ENCODE data around the gene HAUS3.
"Not testable (repeated sequence)": the region's sequence is repeated elsewhere in the genome, so short reads cannot be mapped to it uniquely, and the experiment has no call there.

Gene HAUS3

DNA sequence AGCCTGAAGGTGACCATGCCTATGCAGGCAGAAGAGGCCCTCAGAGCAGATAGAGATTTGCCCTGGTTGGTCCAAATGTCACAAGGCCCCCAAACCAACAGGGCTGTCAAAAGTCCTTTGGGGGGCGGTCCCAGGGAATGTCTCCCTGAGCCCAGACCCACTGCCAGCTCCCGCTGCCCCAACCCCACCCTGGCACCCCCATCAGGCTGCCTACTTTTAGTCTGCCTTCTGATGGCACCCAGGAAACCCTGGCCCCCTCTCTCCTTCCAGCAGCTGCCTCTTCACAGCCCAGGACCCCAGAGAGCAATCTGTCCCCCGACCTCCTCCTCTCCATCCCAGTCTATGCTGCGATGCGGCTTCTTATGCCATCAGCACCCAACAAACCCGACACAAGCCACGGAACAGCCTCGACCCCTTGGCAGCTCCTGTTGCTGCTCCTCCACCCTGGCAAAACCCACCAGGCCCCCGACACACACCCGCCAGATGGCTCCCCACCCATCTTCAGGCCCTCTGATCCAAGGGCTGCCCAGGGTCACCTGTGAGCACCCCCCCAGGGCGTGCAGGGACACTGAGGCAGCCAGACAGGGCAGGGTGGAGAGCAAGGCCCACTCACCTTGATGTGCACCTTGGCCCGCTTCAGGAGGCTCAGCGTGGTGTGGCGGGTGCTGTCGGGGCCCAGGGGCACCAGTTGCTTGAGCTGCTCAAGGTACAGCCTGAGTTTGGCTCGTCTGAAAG, 10.0 kb upstream of the HAUS3 start:
- DNase-seq (ENCODE audit: low spot score), result no peak

DNA sequence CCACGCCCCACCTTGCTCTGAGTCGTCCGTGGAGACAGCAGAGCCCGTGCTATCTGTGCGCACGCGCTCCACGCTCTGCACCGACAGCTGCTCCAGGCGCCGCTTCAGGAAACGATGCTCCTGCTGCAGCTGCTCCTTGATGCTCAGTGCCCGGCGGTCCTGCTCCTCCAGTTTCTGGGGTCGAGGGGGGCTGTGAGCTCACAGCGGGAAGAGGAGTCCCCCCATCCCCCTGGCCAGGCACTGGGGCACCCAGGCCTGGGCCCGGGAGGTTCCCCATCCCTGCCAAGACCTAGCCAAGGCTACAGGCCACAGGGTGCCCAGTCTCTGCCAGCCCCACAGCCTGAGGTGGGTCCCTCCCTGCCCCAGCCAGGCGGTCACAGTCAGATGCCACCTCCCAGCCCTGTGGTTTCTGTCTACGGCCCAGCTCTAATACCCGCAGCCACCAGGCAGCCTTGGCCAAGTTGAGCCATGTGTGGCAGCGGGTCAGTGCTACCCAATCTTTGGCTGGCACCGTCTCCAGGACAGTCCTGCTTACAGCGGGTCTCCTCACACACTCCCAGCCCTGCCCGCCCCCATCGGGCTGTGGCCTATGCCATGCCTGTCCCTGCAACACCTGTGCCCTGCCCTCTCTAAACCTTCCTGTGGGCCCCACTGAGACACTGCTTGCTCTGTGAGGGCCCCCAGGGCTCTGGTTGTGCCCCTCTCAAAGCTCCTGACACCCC, 9.3 kb upstream of the HAUS3 start:
- peak; percentile 15 for DNase-seq (ENCODE audit: low spot score)

DNA sequence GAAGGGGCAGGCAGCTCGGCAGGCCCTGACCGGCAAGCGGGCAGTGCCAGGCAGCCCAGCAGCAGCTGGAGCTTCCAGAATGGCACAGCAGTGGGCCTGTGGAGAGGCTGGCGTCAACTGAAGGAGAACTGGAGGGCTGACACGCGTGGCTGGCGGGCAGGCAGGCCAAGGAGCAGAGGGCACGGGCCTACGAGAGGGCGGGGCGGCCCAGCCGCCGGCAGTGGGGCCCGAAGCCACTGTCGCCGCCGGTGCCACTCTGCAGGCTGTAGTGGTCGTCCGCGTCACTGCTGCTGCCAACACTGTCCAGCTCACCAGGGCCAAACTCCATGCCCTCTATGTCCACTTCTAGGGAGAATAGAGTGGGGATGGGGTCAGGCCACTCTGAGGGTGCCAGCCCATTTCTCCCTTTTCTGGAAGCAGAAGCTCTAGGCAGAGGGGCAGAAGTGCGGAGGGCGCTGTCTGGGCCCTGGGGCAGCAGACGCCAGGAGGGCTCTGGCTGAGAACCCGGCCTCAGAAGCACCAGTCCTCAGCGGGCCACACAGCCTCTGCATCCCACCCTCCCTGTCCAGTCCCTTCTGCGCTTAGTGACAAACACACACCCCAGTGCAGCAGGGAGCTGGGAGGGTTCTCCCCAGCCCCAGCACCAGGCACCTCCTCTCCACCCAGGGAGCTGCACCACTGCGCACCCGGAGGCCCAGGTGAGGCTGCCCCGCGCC, 8.6 kb upstream of the HAUS3 start:
- no peak for DNase-seq (ENCODE audit: low spot score)

DNA sequence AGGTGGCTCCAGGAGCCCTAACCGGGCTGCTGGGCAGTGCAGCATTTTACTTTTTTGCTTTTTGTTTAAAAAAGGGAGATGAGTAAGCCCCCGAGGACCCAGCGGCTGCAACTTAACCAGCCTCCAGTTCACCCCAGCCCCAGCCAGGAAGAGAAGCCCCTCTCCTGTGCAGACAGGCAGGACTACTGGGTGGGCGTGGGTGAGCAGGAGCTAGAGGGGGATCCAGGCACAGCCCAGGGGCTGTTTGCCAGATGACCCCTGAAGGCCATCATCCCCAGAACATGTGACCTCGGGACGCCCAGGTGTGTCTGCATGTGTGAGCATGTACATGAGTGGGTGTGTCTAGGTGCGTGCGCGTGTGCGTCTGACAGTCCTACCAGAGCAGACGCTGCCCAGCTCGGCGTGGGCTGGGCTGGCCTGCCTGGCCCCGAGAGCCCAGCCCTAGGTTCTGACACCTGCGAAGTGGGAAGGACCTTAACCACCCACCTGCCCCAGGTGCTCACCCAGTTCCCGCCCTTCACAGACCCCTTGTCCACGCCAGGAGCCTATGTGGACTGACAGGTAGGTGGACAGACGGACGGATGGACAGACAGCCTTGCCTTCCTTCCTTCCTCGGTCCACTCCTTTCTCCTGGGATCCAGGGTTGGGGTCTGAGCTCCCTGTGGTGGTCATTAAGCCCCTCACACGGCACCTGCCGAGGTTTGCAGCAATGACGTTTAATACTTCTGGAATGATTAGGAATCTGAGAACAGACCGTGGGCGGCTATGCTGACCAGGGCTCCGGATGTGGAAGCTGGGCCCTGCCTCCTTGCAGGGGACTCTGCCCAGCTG, 7.8 kb upstream of the HAUS3 start:
- no peak for DNase-seq (ENCODE audit: low spot score)

DNA sequence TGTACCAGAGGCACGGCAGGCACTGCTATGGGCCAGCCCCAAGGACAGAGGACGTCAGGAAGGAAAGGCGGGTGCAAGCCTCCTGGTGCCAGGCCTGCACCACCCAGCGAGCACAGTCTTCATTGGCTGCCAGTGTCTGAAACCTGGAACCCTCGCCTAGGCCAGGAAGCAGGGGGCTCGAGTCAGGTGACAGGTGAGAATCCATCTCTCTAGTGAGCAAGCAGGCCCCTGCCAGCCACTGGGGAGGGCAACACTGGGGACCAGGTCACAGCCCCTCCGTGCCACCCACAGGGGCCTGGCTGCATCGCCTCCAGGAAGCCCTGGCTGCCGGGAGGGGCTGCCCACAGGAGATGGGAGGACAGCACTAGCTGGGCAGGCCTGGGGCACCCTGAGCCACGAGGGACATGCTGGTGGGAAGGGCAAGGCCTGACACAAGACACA, 6.9 kb upstream of the HAUS3 start:
- no peak for DNase-seq (ENCODE audit: low spot score)

DNA sequence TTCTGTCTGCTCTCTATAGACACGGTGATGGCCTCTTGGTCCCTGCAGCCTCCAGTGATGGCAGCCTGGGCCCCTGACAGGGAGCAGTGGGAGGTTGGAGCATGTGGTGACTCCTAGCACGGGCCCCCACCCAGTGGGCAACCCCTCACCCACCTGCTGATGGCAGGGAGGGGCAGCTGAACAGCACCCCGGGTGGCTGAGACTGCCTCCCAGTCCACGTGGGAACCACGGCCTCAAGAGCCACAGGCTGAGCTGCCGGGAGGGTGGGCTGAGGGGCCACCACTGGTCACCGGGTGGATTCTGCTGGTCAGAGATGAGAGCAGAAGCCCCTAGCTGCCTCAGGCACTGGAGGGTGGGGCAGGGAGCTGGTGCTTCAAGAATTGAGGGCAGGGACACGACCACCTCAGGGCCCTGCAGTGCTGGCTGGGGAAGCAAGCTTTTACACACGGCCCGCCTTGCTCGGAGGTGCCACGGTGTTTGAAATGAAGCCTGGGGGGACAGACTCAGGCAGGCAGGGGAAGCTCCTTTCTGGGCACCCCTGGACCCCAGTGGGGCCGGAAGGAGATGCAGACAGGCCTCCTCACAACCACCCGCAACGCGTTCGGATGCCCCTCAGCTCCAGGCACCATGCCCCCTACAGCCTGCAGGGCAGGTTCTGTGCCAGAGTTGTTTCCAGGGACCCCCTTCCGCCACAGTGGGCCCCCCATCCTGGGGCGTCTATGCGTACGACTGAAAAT, 6.3 kb upstream of the HAUS3 start:
- DNase-seq (ENCODE audit: low spot score), result no peak

DNA sequence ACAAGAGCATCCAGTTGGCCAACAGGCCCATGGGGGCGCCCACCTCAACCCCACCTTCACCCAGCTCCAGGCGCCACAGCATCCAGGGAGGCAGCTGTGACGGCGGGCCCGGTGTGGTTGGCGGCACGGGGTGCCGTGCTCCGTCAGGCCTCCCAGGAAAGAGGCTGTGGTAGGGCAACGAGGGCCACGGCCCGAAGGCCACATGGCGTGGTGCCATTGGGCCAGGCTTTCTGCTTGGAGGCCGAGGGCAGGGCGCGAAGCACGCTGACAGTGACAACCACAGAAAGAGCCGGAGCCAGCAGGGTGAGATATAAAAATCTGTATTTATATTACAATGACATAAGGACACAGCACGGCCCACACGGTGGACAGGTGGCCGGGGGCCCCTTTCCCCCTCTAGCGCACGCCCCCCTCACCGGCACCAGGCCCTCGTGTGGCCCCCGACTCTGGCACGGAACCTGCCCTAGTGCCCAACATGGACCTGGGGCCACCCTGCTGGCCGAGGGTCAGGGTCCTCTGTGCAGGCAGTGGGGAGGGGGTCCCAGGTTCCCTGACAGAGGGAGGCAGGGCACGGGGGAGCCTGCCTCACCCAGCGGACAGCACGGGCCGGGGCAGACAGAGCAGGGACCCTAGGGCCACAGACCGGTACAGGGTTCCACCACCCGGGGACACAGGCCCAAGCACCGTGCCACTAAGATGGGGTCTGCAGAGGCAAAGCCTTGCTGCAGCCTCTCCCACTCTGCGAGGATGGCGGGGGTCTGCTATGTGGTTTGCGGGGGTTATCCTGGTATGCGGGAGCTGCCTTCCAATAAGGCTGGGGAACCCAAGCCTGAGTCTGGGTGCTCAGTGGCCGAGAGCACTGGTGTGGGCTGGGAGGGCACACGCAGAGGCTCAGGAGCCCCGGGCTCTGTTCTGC, 5.5 kb upstream of the HAUS3 start:
- DNase-seq (ENCODE audit: low spot score), result no peak

DNA sequence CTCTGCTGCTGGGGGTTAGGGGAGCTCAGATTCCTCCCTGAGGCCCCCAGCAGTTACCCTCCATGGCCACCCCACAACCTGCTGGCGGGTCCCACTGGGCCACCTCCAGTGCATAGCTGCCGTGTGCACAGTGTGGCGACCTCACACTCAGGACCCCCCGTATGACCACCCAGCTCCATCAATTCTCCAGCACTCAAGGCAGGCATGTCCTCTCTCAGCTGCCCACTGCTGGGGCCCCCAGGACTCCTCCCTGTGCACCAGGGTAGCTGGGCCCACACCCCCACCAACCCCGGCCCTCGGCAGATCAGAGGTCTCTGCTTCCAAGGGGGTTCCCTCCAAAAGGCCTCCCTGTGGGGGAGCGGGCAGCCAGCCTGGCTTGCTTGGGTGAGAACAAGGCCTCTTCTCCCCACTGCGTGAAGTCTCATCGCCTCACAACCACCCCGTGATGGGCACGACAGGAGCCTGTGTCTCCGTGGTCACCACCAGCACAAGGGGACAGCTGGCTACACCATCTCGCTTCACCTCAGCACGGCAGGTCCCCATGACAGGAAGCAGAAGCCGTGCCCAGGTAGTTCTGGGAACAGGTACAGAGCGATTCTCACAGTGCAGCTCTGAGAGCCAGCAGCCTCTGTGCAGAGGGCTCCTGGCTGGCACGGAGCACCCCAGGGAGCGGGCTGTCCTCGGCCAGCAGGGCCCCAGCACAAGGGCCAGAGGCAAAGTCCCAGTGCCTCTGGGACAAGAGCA, 4.6 kb upstream of the HAUS3 start:
- peak; percentile 2 for DNase-seq (ENCODE audit: low spot score)

DNA sequence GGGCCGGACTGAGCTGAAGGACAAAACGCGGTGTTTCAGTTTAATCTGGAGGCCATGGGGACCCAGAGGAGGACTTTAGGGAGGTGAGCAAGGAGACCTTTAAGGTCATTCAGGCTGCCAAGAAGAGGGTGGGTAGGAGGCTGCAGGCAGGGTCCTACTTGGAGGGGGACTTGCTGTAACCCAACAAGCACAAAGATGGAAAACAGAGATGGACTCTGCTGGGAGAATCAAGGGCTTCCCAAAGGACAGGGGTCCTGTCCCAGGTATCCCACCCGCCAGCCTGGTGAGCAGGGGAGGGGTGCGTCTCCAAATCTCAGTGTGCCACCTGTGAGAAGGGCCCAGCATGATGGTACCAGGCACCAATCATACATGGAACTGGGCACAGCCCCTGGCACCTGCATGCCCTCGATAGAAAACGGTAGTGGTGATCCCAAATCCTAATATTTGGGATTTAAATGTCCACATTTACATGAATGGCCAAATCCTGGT, 3.9 kb upstream of the HAUS3 start:
- DNase-seq (ENCODE audit: low spot score), result no peak

DNA sequence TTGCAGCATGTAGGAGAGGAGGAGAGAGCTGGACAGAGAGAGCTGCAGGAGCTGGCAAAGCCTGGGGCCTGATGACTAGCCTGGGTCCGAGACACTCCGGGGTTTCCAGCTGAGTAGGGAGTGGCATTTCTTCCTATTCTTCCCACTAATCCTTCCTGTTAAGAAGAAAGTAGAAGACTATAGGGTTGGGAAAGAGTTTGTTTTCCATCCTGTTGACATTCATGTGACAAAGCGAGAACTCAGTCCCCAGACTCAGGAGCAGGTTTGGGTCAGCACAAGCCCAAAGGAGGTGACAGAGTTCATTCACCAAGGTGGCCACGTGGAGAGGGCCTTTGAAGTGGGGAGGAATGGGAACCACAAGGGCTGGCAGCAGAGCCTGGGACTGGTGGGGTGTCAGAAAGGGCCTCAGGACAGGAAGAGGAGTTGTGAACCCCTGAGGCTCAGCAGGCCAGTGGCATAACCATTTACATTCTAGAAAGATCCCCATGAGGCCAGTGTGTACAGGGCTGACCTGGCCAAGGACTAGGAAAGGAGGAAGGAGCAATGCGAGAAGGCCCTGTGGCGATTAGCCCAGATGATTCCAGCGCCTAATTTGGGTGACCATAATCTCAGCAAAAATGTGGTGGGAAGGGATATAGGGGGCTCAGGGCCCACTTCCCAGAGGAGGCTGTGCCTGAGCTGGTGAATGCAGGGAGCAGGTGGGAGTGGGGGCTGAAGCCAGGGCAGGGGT, 3.3 kb upstream of the HAUS3 start:
- no peak for DNase-seq (ENCODE audit: low spot score)

DNA sequence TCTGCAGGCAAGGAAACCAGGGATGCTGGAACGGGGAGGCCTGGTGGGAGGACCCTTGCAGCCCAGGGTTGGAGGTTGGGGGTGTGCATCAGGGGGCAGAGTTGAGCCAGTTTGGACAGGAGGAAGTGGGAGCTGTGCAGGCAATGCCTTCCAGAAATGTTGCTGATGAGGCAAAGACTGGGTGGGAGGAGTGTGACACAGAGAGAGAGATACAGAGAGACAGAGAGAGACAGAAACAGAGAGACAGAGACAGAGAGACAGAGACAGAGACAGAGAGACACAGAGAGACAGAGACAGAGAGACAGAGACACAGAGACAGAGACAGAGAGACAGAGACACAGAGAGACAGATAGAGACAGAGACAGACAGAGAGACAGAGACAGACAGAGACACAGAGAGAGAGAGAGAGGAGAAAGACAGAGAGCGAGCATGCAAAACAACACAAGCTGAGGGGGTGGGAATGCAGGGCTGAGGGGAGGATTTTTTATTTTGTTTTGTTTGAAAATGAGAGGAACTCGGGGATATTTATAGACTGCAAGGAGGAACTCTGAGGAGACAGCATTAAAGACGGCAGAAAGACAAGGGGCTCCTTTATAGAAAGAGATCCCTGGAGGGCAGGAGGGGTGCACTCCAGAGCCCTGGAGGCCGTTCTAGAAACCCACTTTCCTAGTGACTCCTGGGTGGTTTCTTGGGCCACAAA, 1.9 kb upstream of the HAUS3 start:
- peak; percentile 82 for DNase-seq (ENCODE audit: low spot score)

DNA sequence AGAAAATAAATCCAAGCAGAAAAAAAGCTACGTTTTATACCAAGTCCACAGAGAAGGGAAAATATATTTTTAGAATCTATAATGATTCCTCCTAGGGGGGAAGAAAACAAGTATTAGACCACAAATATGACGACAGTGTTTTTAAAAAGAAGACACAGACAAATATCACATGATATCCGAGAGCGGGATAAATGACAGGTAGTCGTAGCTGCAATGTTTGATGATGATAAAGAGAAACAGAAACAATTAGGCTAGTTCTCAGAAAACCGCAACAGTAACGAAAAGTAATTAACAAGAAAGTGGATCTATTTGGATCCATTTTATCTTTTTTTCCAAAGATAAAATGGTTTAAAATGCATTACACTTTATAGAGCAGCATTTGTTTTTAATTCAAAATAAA, 918 bp downstream of the HAUS3 start:
- no peak for DNase-seq (ENCODE audit: low spot score)

DNA sequence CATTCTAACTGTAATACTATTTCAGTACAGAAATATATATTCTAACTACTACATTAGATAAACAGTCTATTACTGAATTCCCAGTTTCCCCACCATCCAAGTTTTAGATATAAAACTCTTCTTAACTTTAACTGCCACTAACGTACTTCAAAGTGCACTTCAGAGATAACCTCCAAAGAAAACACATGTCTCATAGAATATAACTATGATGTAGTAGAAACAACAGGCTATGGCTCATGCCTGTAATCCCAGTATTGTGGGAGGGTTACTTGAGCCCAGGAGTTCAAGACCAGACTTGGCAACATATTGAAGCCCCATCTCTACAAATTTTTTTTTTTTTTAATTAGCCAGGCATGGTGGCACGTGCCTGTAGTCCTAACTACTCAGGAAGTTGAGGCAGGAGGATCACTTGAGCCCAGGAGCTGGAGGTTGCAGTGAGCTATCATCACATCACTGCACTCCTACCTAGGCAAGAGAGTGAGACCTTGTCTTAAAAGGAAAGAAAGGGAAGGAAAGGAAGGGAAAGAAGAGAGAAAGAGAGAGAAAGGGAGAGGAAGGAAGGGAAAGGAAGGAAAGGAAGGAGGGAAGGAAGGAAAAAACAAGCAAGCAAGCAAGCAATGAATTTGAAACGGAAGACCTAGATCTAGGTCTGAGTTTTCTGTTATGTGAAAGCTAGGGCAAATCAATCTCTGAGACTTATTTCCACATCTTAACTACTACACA, 4.8 kb downstream of the HAUS3 start:
- DNase-seq (ENCODE audit: low spot score), result no peak

DNA sequence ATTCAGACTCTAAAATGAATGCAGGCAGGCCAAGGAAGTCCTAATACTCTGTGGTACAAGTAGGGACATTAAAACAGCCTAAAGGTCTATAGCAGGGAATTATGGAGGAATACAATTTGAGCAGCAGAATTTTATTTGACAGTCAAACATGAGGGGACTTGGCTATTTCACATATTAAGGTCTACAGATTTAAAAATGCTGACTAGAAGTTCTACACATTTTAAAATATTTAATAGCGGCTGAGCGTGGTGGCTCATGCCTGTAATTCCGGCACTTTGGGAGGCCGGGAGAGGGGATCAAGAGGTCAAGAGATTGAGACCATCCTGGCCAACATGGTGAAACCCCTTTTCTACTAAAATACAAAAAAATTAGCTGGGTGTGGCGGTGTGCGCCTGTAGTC, 10.8 kb downstream of the HAUS3 start:
- DNase-seq (ENCODE audit: low spot score), result no peak

DNA sequence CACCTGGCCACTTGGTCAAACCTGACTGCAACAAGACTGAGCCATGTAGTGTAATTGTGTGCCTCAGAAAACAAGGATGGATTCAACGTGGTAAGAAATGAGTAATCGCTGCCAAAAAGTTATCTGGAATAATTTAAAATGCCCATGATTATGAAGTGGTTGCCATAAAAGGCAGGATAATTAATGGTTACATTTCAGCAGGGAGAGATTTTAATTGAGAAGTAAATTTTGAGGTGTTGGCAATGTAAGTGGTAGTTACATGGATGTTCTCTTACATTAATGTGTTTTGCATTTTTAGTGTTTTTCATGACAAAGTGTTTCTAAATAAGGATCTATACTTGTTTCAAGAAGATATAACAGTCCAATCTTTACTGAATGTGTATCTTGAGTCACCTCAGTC, 15.7 kb downstream of the HAUS3 start:
- DNase-seq (ENCODE audit: low spot score), result no peak

DNA sequence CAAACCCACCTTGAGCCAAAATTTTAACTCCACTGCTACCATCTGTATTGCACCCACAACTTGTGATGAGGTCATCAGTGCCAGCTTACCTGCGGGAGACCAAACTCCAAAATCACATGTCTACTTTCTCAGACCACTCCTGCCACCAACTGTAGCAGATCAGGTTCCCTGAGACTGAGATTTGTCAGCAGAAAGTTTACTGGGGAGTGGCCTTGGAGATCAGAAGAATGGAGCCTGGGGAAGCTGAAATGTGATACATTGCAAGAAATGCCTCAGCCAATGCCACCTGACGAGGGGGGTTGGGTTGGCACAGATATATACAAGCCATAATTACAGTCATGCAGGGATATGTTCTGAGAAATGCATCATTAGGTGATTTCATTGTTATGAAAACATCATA, 19.1 kb downstream of the HAUS3 start:
- DNase-seq (ENCODE audit: low spot score), result no peak

DNA sequence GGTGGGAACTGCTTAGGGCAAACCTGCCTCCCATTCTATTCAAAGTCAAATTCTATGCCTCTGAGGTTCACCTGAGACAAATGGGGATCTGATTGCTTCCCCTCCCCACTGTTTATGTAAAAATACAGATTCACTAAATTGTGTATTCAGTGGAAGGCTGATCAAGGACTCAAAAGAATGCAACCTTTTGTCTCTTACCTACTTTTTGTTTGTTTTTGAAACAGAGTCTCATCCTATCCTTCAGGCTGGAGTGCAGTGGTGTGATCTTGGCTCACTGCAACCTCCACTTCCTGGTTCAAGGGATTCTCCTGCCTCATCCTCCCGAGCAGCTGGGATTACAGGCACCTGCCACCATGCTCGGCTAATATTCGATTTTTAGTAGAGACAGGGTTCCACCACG, 20.5 kb downstream of the HAUS3 start:
- DNase-seq (ENCODE audit: low spot score), result not testable (repeated sequence)

Data from Ammon's horn (tissue), 1 donor.